Erythroblast (primary cell): ENCODE results near the gene CACNA2D2.

ENCODE experiments used
- GATA1 ChIP-seq: IDR thresholded peaks from 2 replicates; pipeline ENCODE4 v1.6.1; 2011; ENCODE audit warnings: low read depth, mild to moderate bottlenecking, control low read depth, low read length, moderate library complexity
- POLR2A ChIP-seq: IDR thresholded peaks from 2 replicates; pipeline ENCODE4 v1.6.1; 2011; ENCODE audit warnings: mild to moderate bottlenecking, low read length

DNA sequence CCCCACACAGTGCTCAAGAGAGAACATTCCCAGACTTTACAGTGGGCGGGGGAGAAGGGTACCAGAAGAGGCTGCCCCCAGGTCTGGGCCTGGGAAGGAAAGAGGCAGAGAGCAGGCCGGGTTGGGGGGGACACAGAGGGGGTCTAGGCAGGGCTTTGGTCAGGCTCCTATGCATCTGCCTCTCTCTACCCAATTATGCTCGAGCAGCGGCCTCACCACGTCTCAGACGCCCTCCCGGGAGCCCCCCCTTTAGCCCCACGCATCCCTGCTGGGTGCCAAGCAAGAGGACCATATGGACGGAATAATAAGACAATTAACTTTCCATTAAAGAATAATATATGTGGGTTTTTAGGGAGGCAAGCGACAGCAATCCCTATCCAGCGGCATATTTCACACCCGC lies 32.8 kb downstream of the CACNA2D2 start:
- TF ChIP-seq POLR2A (no peak), GATA1 (no peak)
